8988T (cell line): Measurements from ENCODE around the gene TMEM175.

Experiments
- DNase-seq: peaks from one replicate; pipeline ENCODE4 v3.0.0; 2011

The TMEM175 gene, protein sequence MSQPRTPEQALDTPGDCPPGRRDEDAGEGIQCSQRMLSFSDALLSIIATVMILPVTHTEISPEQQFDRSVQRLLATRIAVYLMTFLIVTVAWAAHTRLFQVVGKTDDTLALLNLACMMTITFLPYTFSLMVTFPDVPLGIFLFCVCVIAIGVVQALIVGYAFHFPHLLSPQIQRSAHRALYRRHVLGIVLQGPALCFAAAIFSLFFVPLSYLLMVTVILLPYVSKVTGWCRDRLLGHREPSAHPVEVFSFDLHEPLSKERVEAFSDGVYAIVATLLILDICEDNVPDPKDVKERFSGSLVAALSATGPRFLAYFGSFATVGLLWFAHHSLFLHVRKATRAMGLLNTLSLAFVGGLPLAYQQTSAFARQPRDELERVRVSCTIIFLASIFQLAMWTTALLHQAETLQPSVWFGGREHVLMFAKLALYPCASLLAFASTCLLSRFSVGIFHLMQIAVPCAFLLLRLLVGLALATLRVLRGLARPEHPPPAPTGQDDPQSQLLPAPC

DNA sequence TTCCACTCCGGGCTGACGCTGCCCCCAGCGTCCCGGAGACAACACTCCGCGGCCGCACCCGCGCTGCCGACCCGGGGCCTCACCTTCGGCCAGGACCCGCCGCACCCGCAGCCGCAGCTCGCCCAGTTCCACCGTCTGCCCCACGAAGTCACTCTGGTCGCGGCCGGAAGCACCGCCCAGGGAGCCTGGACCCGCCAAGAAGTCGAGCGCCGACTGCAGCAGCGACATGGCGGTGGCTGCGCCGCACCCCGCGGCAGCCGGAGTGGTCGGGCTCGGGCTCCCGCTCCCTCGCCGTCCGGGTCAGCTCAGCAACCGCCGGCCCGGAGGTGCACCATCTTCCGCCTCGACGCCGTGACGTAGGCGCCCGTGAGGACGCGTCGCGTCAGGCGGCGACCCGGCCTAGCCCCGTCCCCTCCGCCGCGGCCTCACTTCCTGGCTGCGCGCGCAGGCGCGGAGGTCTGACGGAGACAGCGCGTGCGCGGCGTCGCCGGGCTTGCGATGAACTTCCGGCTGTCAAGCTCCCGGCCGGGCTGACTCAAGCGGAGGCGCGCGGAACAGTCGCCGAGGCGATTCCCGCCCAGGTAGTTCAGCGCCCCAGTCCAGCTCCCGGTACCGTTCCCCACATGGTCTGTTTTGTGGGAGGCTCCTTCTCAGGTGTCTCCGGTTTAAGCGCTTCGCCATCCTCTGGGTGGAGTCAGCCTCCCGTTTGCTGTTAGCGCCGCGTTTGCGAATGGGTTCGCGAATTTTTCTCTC is at the start of gene TMEM175, which contains the start of gene GAK:
TMEM175 (plus strand) TSS at position 501 of the 753 bp plus-strand sequence. CDS start 15,280 bp downstream, outside the sequence.
GAK (minus strand) TSS at position 357 of the 753 bp plus-strand sequence; CDS start at position 228, 129 bp downstream.
- DNase-seq, result peak; percentile 99

DNA sequence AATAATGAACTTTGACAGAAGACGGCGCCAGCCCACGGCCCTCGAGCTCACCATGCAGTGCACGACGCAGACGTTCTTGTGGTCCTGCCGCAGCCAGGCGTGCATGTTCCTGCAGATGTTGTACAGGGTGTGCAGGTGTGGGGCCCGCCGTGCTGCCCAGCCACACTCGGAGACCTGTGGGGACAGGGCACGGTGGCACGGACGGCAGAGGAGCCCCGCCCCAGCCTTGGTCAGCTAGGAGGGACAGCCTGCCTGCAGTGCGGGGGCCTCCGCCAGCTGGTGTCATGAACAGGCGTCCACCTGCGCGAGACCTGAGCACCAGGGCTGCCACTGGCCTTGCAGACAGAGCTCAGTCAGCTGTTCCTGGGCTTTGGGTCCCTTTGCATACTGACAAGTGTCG is 49.6 kb upstream of the TMEM175 start:
- no peak for DNase-seq

DNA sequence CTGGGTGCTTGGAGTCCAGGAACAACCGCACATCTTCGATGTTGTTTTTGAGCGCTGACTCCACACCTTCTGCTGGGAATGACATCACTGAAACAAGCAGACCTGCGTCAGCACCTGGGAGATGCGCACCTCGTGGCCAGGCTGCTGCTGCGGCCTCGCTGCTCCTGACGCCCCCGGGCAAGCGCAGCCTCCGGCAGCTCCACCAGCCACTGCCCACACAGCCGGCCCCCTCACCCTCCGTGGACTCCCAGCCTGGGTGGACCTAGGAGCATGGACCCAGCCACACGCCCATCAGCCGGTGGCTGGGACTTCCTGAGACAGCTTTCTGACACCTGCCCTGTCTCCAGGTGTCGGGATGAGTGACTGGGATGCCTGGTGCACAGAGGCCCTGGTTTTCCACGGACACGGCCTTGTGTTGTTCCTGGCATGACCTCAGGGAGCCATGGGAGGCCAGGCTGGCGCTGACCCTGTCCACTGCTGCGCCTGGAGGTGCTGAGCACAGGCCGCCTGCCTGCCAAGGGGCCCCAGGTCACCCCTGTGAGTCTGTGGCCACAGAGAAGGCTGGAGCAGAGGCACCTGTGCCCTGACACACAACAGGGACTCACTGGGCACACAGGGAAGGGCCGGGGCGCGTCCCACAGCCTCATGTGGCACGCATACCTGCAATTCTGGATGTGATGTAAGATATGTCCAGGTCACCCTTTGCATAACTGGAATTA is 48.7 kb upstream of the TMEM175 start:
- DNase-seq, result no peak

DNA sequence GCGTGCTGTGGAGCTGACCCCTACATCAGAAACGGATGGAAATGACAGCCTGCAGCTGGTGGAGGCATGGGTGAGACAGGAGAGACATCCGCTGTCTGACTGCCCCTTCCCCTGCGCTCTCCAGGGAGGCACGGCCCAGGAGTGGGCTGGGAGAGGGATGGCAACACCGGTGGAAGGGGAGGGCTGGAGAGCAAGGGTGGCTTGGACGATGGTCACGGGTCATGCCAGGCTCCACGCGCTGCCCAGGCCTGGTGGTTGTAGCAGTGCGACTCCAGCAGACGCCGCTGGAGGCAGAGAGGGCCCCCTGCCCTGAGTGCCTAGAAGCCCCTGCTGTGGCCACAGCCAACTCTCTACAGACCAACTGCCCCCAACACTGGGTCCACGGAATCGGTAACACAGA is 48.0 kb upstream of the TMEM175 start:
- DNase-seq, result no peak

DNA sequence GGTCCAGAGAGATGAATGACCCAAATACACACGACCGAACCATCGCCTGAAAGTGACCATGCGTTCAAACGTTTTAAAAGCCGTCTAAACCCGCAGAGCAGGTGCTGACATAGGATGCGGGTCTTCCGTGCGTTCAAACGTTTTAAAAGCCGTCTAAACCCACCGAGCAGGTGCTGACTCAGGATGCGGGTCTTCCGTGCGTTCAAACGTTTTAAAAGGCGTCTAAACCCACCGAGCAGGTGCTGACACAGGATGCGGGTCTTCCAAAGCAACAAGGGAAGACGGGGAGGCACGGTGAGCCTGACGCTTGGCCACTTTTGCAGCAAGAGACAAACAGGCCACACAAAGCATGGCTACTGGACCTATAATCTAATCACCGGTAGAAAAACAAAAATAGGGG is 47.4 kb upstream of the TMEM175 start:
- no peak for DNase-seq

DNA sequence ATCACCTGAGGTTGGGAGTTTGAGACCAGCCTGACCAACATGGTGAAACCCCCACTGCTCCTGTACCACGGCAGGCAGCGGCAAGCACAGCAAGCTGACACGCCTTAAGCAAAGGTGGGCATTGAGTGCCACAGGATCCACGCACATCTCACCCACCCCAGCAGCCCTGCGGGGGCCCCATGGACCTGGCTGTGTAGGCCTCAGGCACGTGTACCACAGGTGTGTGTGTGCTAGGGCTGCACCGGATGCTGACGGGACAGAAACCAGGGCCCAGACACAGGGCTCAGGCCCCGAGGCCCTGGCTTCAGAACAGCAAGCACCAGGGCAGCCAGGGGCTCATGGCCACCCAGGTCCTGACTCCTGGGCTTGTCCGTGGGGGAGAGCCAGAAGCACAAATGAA is 46.9 kb upstream of the TMEM175 start:
- no peak for DNase-seq

DNA sequence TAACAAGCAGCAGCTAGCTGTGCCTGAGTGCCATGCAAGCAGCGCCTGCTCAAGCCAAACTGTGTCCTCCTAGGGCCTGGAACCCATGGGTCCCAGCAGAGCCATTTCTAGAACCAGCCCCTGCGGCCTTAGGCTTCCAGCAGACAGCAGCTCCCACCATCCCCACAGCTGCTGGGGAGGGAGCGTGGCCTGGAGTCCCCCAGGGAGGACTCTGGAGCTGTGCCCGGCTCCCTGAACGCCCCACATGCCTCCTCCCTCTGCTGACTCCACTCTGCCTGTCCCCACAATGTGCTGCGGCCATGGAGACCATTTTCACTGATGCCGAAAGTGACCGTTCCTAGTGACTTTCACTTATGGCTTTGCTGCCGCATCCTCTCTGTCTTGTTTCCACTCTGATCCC is 46.0 kb upstream of the TMEM175 start:
- DNase-seq, result no peak

DNA sequence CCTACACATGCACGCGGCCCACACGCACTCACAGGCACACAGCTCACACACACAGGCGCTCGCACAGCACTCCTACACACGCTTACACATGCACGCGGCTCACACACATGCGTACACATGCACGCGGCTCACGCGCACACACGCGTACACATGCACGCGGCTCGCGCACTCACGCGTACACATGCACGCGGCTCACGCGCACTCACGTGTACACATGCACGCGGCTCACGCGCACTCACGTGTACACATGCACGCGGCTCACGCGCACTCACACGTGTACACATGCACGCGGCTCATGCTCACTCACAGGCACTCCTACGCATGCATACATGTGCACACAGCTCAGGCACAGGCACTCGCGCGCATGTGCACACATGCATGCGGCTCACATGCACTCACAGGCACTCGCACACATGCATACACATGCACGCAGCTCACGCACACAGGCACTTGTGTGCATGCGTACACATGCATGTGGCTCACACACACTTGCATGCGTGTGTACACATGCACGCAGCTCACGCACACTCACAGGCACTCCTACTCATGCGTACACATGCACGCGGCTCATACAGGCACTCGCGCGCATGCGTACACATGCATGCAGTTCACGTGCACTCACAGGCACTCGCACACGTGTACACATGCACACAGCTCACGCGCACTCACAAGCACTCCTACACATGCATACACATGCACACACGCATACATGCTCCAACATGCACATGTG is 45.1 kb upstream of the TMEM175 start:
- no peak for DNase-seq

DNA sequence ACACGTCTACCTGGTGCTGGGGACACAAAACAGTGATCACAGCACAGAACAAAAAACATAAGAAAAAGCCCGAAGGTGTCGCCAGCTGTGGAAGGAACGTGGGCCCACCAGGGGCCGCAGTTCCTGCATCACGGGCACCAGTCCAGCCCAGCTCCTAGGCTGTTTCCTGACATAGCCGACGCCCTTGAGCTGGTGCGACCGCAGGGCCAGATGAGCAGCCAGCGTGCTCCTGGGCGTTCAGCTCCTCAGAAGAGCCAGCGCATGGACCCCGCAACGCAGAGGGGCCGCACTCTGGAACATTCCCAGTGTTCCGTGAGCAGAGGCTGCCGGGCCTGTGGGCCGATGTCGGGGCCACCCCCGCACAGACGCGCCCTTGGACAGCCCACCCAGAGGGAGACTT is 44.2 kb upstream of the TMEM175 start:
- DNase-seq, result no peak

DNA sequence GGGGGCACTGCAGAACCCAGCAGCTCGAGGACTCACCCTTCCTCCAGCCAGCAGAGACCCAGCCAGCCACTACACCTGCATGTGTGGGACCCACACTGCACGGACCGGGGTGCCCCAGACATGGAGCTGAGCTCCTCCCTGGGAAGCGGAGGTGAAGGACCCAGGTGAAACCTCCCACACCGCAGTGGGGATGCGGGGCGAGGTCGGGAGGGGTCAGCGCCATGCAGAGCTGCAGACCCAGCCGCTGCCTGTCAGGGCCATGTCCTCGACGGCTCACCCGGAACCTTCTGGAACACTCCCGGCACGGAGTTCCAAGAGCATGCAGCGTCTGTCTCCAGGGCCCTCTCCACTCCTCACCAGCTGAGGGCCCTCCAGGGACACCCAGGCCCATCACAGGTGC is 42.7 kb upstream of the TMEM175 start:
- no peak for DNase-seq

DNA sequence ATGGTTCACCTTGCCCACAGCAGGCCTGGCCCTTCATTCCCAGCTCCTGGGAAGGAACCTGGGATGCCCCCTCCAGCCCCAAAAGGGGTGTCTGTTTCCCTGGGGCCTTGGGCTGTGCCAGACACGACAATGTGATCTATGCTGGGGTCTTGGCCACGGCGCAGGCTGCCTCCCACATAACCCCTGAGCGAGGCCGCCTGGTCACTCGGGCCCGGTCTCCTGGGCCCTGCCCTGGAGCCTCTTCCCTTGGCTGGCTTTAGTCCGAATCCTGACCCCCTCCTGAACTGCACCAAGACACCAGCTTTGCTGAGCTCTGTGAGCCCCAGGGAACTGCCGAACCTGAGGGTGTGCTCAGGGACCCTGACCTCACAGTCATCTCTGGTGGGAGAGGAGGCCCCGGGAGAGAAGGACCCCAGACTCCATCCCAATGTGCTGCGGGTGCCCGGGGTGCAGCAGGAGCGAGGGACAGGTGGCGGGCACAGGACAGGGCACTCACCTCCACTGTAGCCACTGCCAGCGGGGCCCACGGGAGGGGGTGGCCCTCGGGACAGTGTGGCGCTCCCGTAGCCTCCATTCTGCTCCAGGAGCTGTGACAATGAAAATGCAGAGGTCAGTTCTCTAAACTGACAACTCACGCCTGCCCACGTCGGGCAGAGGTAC is 42.1 kb upstream of the TMEM175 start:
- no peak for DNase-seq

DNA sequence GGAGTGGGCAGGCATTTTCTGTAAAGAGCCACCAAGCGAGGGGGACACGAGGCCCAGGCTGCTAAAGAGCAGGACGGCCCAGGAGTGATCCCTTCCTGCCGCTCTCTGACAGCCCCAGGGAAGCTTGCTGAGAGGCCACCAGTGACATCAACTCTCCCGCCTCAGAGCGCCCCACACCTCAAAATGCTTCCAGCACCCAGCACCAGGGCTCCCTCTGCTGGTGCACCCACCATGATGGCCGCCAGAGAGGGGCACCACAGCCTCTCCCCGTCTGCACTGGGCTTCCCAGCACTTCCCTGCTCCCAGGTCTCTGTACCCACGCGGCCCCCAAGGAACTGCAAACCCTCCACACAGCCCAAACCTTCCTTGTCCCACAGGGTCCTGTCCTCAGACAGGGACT is 40.5 kb upstream of the TMEM175 start:
- DNase-seq, result peak; percentile 79

DNA sequence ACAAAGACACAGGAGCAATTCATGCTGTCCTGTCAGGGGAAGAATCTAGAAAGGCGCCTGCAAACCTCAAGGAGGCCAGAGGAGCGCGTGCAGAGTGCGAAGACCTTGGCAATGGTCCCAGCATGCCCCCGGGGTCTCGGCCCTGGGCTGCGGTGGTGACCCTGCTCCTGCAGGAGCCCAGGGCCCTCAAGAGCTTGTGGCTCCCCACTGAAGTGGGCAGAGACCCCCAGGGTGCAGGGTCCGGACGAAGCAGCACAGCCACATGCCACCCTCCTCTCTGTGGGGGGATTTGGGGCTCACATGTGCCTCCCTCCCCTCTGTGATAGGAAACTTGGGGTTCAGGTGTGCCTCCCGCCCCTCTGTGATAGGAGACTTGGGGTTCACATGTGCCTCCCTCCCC is 39.5 kb upstream of the TMEM175 start:
- no peak for DNase-seq

DNA sequence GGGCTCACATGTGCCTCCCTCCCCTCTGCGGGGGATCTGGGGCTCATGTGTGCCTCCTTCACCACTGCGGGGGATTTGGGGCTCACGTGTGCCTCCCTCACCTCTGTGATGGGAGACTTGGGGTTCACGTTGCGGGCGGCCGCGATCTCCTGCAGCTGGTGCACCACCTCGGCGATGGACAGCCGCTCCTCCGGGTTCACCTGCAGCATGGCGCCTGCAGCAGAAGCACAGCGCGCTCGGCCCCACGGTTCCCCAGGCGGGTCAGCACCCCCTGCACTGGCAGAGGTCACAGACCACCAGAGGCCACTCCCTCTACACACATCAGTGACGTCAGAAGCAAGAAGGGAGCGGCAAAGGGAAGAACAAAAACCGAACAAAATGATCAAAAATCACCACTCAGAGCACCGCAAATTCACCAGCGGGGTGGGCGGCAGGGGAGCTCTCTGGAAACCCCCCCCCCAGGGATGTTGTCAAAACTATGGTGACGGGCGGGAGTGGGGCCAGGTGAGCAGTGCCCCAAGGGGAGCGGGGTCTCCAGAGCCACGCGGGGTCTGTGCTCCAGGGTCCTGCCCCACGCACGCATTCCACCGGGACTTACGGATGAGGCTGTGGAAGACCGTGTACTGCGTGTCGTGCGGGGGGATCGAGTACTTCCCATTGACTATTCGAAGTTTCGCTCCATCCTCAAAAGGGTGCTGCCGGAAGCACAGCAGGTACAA is 38.8 kb upstream of the TMEM175 start:
- DNase-seq, result no peak

DNA sequence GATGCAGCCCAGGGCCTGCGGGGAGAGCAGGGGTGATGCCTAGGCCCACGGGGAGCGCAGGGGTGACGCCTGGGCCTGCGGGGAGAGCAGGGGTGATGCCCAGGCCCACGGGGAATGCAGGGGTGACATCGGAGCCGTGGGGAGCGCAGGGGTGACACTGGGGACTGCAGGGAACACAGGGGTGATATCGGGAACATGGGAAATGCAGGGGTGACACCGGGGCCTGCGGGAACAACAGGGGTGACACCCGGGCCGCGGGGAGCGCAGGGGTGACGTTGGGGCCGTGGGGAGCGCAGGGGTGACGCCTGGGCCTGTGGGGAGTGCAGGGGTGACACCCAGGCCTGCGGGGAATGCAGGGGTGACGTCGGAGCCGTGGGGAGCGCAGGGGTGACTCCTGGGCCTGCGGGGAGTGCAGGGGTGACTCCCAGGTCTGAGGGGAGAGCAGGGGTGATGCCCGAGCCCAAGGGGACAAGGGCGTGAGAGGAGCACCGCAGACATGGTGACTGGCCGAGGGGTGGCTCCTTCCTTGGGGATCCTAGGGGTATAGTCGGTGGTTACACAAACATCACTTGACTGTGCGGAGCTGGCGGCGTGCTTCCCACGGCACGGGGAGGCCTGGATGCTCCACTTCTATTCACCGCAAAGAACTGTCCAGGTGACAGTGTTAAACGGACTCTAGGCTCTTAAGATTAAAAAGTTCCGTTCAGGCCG is 38.1 kb upstream of the TMEM175 start:
- DNase-seq, result no peak

DNA sequence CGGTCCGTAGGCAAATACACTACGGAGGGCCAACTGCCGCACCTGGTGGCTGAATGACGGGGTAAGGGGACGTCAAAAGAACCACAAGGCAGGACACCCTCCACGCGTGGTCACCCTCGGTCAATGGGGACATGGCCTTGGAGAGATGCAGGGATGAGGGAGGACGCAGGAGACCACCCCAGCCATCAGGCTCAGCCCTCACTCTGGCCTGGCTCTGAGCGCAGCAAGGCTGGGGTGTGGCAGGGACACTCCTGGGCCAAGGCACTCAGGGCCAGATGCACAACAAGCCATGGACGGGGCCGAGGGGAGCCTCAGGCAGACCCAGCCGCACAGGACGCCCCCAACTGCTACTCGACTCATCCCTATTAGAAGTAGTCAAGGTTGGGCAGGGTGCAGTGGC is 36.7 kb upstream of the TMEM175 start:
- DNase-seq, result no peak

DNA sequence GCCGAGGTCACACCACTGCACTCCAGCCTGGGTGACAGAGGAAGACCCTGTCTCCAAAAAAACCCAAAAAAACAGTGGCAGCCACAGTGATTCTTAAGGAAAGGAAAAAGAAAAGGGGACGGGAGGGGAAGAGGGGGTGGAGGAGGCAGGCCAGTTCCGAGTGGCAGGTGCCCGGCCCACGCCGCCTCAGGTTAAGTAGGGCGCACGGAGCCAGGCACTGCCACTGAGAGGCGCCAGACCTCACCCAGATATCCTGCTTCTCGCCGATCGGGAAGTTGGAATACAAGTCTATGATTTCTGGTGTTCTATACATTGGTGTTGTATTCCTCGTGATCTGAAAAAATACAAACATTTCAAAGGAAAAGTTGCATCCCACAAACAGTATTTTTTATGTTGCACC is 36.0 kb upstream of the TMEM175 start:
- DNase-seq, result no peak

DNA sequence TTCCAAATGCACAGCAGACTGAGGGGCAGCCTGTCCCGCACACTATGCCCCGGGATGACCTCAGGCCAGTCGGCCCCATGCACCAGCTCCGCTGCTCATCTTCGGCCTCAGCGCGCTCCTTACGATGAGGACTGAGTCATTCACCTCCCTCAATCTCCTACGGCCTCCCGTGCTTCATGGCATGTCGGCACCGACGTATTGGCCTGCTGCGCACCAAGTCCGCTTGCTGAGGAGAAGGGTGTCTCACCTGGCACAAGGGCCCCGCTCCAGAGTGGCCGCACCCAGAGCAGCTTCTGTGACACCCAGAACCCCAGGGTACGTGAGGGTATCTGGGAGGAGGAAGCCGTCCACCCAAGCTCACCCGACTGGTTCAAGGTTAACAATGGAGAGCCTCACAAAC is 35.6 kb upstream of the TMEM175 start:
- DNase-seq, result no peak

DNA sequence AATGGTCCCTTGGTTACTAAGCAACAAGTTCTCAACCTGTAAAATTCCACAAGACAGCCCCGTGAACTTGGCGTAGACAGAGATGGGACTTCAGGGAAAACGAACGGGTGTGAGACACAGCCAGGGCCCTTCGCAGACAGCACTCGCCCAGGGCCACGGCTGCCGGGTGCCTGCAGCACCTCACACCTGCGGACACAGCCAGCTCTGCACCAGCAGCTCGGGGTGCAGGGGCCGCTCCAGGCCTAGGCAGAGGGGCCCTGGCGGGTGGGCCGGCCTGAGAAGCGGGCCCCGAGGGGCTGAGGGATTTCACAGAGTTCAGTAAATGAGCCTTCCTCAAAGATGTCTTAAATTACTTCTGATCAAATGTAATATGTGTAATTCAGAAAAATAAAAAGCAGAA is 34.1 kb upstream of the TMEM175 start:
- DNase-seq, result no peak

DNA sequence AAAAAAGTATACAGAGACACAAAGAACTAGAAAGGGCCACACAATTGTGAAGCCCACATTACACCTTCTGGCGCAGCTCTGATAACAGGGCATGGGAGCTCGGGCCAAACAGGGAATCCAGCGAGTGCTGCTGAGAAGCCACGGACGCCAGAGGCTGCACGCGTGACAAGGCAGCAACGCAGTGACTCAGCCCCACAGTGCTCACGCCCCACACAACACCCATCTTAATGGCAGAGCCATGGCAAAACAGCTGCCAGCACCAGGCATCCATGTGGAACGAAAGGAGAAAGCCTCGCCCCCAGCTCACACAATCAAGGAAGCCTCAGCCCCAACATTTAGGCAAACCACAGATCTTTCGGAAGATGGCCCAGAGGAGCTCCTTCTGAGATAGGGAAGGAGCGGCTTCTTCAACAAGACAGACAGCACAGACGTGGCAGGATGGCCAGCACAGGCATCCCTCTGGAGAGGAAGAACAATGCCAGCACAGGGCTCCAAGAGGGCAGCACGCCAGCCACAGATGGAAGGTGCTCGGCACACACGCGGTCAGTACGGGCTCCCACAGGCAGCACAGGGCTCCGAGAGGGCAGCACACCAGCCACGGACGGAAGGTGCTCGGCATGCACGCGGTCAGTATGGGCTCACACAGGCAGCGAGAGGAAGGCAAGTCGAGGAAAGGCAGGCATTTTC is 33.2 kb upstream of the TMEM175 start:
- no peak for DNase-seq
